Measurements from ENCODE around the gene ADAMTSL1.

ADAMTSL1 gene

GRCh38 chr9:18545636-18546360 lies 71.8 kb downstream of the ADAMTSL1 start:
- in situ Hi-C loops (cut with MboI; ENCODE audit: low sequenced_read_pairs): no loop called here

GRCh38 chr9:18548456-18548855 lies 74.5 kb downstream of the ADAMTSL1 start:
- in situ Hi-C loops (cut with MboI; ENCODE audit: low sequenced_read_pairs): no loop called here

- in situ Hi-C loops (cut with MboI; ENCODE audit: low sequenced_read_pairs): no loop called here
Observed at GRCh38 chr9:18549772-18550171, 75.8 kb downstream of the ADAMTSL1 start.

GRCh38 chr9:18550286-18550685 lies 76.3 kb downstream of the ADAMTSL1 start:
- in situ Hi-C loops (cut with MboI; ENCODE audit: low sequenced_read_pairs): no loop called here

GRCh38 chr9:18554244-18554643 lies 80.3 kb downstream of the ADAMTSL1 start:
- in situ Hi-C loops (cut with MboI; ENCODE audit: low sequenced_read_pairs): no loop called here

GRCh38 chr9:18555105-18555883 lies 81.3 kb downstream of the ADAMTSL1 start:
- in situ Hi-C loops (cut with MboI; ENCODE audit: low sequenced_read_pairs): no loop called here

GRCh38 chr9:18564018-18564880 lies 90.3 kb downstream of the ADAMTSL1 start:
- in situ Hi-C loops (cut with MboI; ENCODE audit: low sequenced_read_pairs): no loop called here

GRCh38 chr9:18566121-18566520 lies 92.2 kb downstream of the ADAMTSL1 start:
- in situ Hi-C loops (cut with MboI; ENCODE audit: low sequenced_read_pairs): no loop called here

- in situ Hi-C loops (cut with MboI; ENCODE audit: low sequenced_read_pairs): no loop called here
Observed at GRCh38 chr9:18568973-18569372, 95.0 kb downstream of the ADAMTSL1 start.

GRCh38 chr9:18569941-18570630 lies 96.1 kb downstream of the ADAMTSL1 start:
- in situ Hi-C loops (cut with MboI; ENCODE audit: low sequenced_read_pairs): no loop called here

- in situ Hi-C loops (cut with MboI; ENCODE audit: low sequenced_read_pairs): no loop called here
Observed at GRCh38 chr9:18573021-18573556, 99.1 kb downstream of the ADAMTSL1 start.

GRCh38 chr9:18575686-18576085 lies 101.7 kb downstream of the ADAMTSL1 start:
- in situ Hi-C loops (cut with MboI; ENCODE audit: low sequenced_read_pairs): no loop called here

GRCh38 chr9:18579536-18579935 lies 105.6 kb downstream of the ADAMTSL1 start:
- in situ Hi-C loops (cut with MboI; ENCODE audit: low sequenced_read_pairs): no loop called here

GRCh38 chr9:18580151-18580550 lies 106.2 kb downstream of the ADAMTSL1 start:
- in situ Hi-C loops (cut with MboI; ENCODE audit: low sequenced_read_pairs): no loop called here

- in situ Hi-C loops (cut with MboI; ENCODE audit: low sequenced_read_pairs): no loop called here
Observed at GRCh38 chr9:18585996-18586395, 112.0 kb downstream of the ADAMTSL1 start.

GRCh38 chr9:18588002-18588401 lies 114.0 kb downstream of the ADAMTSL1 start:
- in situ Hi-C loops (cut with MboI; ENCODE audit: low sequenced_read_pairs): no loop called here

GRCh38 chr9:18591261-18591660 lies 117.3 kb downstream of the ADAMTSL1 start:
- in situ Hi-C loops (cut with MboI; ENCODE audit: low sequenced_read_pairs): no loop called here

- in situ Hi-C loops (cut with MboI; ENCODE audit: low sequenced_read_pairs): no loop called here
Observed at GRCh38 chr9:18594837-18595236, 120.9 kb downstream of the ADAMTSL1 start.

GRCh38 chr9:18595597-18595996 lies 121.6 kb downstream of the ADAMTSL1 start:
- in situ Hi-C loops (cut with MboI; ENCODE audit: low sequenced_read_pairs): no loop called here

- in situ Hi-C loops (cut with MboI; ENCODE audit: low sequenced_read_pairs): no loop called here
Observed at GRCh38 chr9:18596920-18597319, 123.0 kb downstream of the ADAMTSL1 start.
